GM18505 (cell line): Measurements from ENCODE around the gene CPEB1.

Experiments
- ATAC-seq: cut with Tn5 transposase; IDR thresholded peaks from one replicate; pipeline ENCODE4 v1.9.1; 2021; ENCODE audit not compliant: unreplicated experiment
- POLR2A ChIP-seq: IDR thresholded peaks from 4 replicates; pipeline ENCODE4 v1.6.1; 2011; ENCODE audit warnings: borderline replicate concordance; ENCODE audit not compliant: insufficient read depth, insufficient read length; ENCODE audit errors: extremely low read depth

Gene CPEB1

DNA sequence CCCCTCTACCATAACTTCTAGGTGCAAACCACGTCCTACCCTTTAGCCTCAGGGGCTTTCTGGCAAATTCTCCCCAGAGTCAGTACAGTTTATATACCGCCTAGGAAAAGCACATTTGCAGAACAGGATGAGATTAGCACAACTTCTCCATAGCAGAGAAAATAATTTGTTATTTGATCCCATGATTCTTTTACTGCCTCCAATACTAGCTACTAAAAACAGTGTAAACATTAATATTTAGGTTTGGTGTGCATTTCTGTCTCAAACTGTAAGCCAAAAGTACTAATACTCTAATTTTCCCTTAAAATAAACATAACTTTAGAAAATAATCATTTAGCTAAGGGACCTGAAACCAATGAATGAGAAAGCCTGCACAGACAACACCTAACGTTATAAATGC lies 4.5 kb downstream of the CPEB1 start:
- no peak for ATAC-seq
- no peak for TF ChIP-seq POLR2A

DNA sequence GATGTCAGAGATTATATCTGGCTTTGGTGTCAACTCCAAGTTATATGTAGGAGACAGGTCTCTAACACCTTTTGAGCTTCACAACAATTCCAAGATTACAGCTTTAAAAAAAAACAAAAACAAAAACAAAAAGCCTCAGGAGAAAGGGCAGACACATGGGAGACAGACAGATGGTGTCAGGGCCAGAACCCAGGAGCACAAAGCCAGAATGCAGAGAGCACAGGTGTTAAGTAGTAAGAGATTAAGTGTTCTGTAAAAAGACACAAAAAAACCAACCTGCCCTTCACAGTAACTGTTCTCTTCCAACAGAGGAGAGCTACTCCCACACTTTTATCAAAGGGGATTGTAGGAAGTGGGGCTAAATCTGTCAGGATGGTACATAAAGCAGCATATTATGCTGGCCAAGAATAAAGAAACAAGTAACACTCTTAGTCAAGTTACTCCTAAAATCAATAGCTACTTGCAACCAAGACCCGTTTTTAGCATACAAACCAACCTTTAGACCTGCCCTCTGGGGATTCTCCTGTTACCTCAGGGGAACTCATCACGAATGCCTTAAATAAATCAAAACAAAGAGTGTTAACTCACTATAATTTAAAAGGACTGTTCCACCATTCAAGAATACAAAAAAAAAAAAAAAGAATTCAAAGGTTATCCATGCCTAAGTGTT lies 5.9 kb downstream of the CPEB1 start:
- TF ChIP-seq POLR2A: no peak
- no peak for ATAC-seq

GRCh38 chr15:82640672-82641071 lies 6.5 kb downstream of the CPEB1 start:
- TF ChIP-seq POLR2A: no peak
- ATAC-seq: no peak

DNA sequence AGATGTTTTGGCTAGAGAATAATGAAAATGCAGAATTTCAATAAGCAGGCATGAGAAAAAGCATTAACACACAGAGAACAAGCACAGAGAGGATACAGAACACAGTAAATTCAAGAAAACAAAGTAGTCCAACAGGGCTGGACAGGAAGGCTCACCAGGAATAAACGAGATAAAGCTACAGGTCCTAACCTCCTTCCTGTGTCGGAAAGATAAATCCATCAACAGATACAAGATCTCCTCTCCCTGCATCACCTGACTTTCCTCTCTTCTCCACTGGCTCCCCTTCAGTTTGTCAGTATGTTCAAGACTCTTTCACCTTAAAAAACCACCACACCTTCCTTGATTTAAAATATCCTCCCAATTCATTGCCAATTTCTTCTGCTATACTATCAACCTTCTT lies 11.4 kb downstream of the CPEB1 start:
- TF ChIP-seq POLR2A: no peak
- no peak for ATAC-seq

DNA sequence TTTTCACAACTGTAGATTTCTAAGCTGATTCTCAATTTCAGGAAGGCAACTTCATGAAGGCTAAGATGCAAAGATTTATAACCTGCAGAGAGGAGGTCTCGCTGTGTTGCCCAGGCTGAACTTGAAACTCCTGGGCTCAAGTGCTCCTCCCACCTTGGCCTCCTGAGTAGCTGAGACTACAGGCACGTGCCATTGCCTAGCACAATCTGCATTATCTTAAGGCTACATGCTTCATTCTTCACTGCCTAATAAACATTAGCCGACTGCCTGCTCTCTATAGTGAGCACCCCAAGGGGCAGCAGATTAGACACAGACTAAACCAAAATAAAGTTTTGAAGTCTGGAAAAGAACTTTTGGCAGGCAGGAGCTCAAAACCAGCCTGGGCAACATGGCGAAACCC lies 17.1 kb downstream of the CPEB1 start:
- ATAC-seq: no peak
- TF ChIP-seq POLR2A: no peak

GRCh38 chr15:82625136-82625535 lies 22.0 kb downstream of the CPEB1 start:
- no peak for ATAC-seq
- no peak for TF ChIP-seq POLR2A

GRCh38 chr15:82624438-82624837 lies 22.7 kb downstream of the CPEB1 start:
- no peak for ATAC-seq
- no peak for TF ChIP-seq POLR2A

DNA sequence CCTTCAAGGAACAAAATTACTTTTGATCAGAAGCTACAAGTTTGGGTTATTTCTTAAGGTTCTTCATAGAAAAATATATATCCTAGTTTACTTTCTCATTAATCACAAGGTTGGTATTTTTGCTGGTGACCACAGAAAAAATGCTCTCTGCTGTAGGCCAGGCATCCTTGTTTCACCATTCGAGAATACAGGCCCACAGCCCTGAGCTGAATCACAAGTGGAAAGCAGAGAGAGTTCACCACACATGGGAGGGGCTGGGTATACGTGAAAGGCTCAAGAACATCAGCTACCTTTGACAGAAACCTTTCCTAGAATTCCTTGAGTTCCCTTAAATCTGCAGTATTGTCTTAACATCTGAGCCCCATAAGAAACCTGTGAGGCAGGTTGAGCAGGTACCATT lies 23.2 kb downstream of the CPEB1 start:
- TF ChIP-seq POLR2A: no peak
- no peak for ATAC-seq

DNA sequence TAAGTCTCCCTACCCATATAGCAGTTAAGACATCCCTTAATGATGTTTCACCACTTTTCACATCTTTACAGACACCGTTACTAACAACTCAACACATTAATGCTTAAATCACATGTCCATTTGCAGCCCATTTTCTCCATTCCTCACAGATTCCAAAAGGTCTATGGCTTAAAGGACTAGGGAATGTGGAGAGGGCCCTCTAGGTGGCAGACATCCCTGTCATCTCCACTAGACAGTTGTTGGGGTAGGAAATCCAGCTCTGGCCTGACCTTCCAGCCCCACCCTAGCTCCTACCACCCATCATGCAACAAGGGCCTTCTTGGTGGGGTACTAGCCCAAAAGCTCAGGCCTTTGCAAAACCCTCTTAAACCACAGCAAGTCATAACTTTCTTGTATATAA lies 25.2 kb downstream of the CPEB1 start:
- ATAC-seq: no peak
- TF ChIP-seq POLR2A: no peak

DNA sequence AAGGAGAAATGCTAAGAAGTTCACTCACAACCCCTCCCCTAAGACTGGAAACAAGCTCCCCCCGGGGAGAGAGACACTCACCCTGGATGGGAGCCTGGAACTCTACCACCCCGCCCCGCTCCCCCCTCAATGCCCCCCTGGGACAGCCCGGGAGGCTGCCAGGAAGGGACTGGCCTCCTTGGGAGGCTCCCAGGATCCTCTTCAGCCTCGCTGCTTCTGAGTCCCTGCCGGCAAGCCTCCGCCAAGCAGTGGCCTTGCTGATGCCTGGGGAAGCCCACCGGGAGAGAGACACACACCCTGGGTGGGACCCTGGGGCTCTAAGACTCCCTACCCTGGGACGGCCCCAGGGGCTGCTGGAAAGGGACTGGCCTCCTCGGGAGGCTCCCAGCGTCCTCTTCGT lies 33.4 kb downstream of the CPEB1 start:
- no peak for ATAC-seq
- no peak for TF ChIP-seq POLR2A

GRCh38 chr15:82611348-82611747 lies 35.8 kb downstream of the CPEB1 start:
- no peak for TF ChIP-seq POLR2A
- no peak for ATAC-seq

DNA sequence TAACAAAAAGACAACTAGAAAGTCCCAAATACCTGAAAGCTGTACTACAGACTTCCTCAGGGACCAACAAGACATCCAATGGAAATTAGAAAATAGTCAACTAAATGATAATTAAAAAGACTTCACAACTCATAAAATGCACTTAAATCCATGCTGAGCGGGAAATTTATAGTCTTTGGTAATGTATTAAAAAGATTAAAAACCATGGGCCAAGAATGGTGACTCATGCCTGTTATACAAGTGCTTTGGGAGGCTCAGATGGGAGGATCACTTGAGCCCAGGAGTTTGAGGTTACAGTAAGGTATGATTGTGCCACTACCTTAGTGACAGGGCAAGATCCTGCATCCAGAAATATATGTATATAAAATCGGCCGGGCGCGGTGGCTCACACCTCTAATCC lies 45.0 kb downstream of the CPEB1 start:
- no peak for TF ChIP-seq POLR2A
- ATAC-seq: no peak

DNA sequence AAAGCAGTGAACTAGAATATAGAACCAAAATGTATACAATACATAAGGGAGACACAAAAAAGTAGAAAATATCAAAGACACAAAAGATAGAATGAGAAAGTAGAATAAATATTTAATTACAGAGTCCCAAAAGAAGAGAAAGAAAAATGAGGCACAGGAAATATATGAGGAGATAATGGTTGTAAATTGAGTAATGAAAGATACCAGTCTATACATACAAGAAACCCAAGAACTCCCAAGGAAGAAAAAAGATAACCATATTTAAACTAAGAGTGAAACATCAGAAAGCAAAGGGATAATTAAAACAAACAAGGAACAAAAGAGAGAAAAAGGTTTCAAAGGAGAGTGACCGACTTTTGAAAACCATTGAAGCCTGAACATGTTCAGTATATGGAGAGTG lies 47.3 kb downstream of the CPEB1 start:
- no peak for ATAC-seq
- TF ChIP-seq POLR2A: no peak

- TF ChIP-seq POLR2A: no peak
- no peak for ATAC-seq
Measured at GRCh38 chr15:82597815-82598214, 49.3 kb downstream of the CPEB1 start.

GRCh38 chr15:82595766-82596165 lies 51.4 kb downstream of the CPEB1 start:
- TF ChIP-seq POLR2A: no peak
- ATAC-seq: no peak
